Measurements from ENCODE around the gene MYO1E.

DNA sequence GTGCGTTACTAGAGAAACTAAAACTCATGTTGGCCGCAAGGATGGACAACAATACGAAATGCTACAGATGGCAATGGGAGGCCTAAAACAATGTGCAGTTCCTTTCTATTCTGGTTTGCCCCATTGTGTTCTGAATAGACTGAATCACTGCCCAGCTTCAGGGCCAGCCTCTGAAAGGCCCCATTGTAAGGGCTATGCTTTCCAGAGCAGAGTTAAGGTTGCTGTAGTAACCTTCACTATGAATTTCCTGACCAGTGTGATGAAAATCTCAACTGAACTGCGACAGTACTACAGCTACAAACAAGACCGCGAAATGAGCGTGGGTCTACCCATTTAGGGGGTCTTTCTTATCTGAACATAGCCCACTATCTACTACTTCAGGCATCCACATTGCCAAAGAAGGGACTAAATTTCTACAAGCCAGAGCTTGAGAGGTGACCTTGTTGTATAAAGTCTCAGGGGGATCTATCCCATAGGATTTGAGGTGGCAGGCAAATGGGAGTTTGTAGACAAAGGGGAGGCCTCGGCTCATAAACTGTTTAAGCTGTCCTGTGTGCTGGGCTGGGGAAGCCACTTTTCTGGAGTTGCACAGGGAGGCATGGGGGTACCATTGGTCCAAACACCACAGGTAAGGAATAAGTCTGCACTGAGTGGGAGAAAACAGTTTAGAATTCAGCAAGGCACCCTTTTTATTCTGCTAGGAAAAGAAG, 80.1 kb downstream of the MYO1E start:
- TF ChIP-seq, protein P1, sequence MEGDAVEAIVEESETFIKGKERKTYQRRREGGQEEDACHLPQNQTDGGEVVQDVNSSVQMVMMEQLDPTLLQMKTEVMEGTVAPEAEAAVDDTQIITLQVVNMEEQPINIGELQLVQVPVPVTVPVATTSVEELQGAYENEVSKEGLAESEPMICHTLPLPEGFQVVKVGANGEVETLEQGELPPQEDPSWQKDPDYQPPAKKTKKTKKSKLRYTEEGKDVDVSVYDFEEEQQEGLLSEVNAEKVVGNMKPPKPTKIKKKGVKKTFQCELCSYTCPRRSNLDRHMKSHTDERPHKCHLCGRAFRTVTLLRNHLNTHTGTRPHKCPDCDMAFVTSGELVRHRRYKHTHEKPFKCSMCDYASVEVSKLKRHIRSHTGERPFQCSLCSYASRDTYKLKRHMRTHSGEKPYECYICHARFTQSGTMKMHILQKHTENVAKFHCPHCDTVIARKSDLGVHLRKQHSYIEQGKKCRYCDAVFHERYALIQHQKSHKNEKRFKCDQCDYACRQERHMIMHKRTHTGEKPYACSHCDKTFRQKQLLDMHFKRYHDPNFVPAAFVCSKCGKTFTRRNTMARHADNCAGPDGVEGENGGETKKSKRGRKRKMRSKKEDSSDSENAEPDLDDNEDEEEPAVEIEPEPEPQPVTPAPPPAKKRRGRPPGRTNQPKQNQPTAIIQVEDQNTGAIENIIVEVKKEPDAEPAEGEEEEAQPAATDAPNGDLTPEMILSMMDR (conservative IDR thresholded peaks at IDR 0.05; ENCODE audit: low read length), result no peak
- TF ChIP-seq EZH2phosphoT487 (IDR thresholded peaks at IDR 0.05; ENCODE audit: borderline replicate concordance, low read depth, low read length), result no peak

Measured in OCI-LY7 (cell line).